Left ventricle myocardium inferior (tissue), 1 donor: Measurements from ENCODE around the gene ATG4B. TPM values are rescaled to one million over a fixed set of nuclear protein-coding genes. Genes with fewer than 3 reads are reported as not detected.
"Not testable (repeated sequence)": the region's sequence is repeated elsewhere in the genome, so short reads cannot be mapped to it uniquely, and the experiment has no call there.

Experiments
- DNase-seq: peaks from one replicate; pipeline ENCODE4 v3.0.0-alpha.2; 2020
- H3K27ac ChIP-seq: fragments of 200-600 bp; replicated peaks from 2 replicates; pipeline ENCODE4 v1.8.0; 2021
- H3K27me3 ChIP-seq: fragments of 200-600 bp; 2 replicates; pipeline ENCODE4 v1.8.0; 2021; ENCODE audit warnings: low read depth
- H3K36me3 ChIP-seq: fragments of 200-600 bp; 2 replicates; pipeline ENCODE4 v1.8.0; 2021
- H3K4me1 ChIP-seq: fragments of 200-600 bp; 2 replicates; pipeline ENCODE4 v1.8.0; 2021
- H3K4me3 ChIP-seq: fragments of 200-600 bp; 2 replicates; pipeline ENCODE4 v1.8.0; 2021; ENCODE audit warnings: mild to moderate bottlenecking, moderate library complexity
- H3K9me3 ChIP-seq: fragments of 200-600 bp; replicated peaks from 2 replicates; pipeline ENCODE4 v1.8.0; 2021
- intact Hi-C: fragments of 100-400 bp; cut with micrococcal nuclease; formaldehyde crosslinking; loops from one replicate; pipeline ENCODE4 v1.11.0; 2022
- long read RNA-seq: library from polyadenylated mRNA; unstranded; transcript quantifications from one replicate; pipeline ENCODE4 v2.0.0, GENCODE V29; 2021
- total RNA-seq: library from RNA; stranded (reverse); fragmentation: NEBNext Ultra II Directional; extraction: Animal tissue kit (Norgen Biotek cat#: 25700); gene quantifications from one replicate; pipeline ENCODE4 v1.2.1, GENCODE V29; 2021
- TF ChIP-seq, protein P1 (sequence below): fragments of 200-600 bp; IDR thresholded peaks from 2 replicates; pipeline ENCODE4 v1.8.0; 2021; ENCODE audit warnings: antibody characterized with exemption, mild to moderate bottlenecking, borderline replicate concordance
- donor health status: DM: no; HTN: yes; CAD: no; lungs with severe emphysema.

ATG4B gene
- 39.9 TPM for total RNA-seq
- long read RNA-seq, transcript ATG4B-205 (13 exons, 2,878 nt): major isoform, 44 of 87 reads
- long read RNA-seq, partial matches to known transcripts: 20 of 87 reads
- long read RNA-seq, other reads (novel, unspliced or antisense): 22 of 87 reads

DNA sequence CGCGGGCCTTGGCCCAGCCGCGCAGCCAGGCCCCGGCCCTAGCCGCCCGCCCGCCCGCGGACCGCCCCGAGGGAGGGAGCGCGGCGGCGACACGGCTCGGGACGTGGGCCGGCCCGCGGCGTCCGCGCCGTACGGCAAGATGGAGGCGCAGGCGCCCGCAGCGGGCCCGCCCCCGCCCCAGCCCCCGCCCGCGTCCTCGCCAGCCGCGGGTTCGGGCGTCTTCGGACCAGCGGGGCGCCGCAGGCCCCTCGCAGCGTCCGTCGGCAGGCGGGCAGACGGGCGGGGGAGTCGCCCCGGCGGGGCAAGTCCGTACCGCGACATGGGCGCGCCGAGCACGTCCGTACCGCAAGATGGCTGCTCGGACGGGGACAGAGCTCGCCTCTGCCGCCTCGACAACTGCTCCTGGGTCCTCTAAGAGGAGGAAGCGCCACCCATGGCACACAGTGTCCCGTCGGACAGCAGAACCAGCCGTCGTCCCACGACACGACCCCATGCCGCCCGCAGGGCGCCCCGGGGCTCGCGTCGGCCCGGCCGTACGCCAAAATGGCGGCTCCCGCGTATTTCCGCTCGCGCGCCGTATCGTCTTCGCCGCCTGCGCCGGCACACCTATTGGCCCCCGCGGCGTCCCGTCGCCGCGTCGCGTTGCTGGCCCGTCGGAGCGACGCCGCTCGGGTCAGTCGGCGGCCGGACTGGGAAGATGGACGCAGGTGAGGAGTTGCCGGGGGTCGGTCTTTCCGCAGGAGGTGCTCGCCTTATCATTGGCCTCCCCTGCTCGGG lies at the start of gene ATG4B, which contains the start of gene THAP4:
Gene ATG4B, plus strand, starts transcription at position 676 of the 777 bp plus-strand sequence. Its CDS starts 22 bp downstream, at position 698.
Gene THAP4, minus strand, starts transcription at position 141 of the 777 bp plus-strand sequence. CDS start 141 bp downstream, outside the sequence.
- Histone ChIP-seq H3K4me3 (peak within 1 kb of the TSS; percentile 88), H3K4me1 (peaks cover 75% of the 10 kb centered on the region), H3K27ac (peak within 1 kb of the TSS; percentile 98), H3K9me3 (peaks cover 5% of the 10 kb centered on the region), H3K36me3 (peaks cover 25% of the 10 kb centered on the region), H3K27me3 (no peaks in the 10 kb centered on the region)
- peak; percentile 87 for DNase-seq
- TF ChIP-seq, protein P1, sequence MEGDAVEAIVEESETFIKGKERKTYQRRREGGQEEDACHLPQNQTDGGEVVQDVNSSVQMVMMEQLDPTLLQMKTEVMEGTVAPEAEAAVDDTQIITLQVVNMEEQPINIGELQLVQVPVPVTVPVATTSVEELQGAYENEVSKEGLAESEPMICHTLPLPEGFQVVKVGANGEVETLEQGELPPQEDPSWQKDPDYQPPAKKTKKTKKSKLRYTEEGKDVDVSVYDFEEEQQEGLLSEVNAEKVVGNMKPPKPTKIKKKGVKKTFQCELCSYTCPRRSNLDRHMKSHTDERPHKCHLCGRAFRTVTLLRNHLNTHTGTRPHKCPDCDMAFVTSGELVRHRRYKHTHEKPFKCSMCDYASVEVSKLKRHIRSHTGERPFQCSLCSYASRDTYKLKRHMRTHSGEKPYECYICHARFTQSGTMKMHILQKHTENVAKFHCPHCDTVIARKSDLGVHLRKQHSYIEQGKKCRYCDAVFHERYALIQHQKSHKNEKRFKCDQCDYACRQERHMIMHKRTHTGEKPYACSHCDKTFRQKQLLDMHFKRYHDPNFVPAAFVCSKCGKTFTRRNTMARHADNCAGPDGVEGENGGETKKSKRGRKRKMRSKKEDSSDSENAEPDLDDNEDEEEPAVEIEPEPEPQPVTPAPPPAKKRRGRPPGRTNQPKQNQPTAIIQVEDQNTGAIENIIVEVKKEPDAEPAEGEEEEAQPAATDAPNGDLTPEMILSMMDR: no peak
- intact Hi-C loops: no loop called here

DNA sequence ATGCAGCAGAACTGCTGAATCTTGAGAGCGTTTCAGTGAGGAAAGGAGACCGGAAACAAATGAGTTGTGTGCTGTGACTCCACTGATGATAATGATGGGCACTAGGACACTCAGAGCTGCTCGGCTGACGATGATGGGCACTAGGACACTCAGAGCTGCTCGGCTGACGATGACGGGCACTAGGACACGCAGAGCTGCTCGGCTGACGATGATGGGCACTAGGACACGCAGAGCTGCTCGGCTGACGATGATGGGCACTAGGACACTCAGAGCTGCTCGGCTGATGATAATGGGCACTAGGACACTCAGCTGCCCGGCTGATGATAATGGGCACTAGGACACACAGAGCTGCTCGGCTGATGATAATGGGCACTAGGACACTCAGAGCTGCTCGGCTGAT lies 47.6 kb upstream of the ATG4B start:
- Histone ChIP-seq H3K36me3 (peaks cover 67% of the 10 kb centered on the region), H3K9me3 (peaks cover 39% of the 10 kb centered on the region), H3K27ac (peak overlapping the region; percentile 55)
- intact Hi-C loops, DNase-seq, H3K4me1 ChIP-seq, H3K4me3 ChIP-seq, H3K27me3 ChIP-seq: not testable (repeated sequence)

DNA sequence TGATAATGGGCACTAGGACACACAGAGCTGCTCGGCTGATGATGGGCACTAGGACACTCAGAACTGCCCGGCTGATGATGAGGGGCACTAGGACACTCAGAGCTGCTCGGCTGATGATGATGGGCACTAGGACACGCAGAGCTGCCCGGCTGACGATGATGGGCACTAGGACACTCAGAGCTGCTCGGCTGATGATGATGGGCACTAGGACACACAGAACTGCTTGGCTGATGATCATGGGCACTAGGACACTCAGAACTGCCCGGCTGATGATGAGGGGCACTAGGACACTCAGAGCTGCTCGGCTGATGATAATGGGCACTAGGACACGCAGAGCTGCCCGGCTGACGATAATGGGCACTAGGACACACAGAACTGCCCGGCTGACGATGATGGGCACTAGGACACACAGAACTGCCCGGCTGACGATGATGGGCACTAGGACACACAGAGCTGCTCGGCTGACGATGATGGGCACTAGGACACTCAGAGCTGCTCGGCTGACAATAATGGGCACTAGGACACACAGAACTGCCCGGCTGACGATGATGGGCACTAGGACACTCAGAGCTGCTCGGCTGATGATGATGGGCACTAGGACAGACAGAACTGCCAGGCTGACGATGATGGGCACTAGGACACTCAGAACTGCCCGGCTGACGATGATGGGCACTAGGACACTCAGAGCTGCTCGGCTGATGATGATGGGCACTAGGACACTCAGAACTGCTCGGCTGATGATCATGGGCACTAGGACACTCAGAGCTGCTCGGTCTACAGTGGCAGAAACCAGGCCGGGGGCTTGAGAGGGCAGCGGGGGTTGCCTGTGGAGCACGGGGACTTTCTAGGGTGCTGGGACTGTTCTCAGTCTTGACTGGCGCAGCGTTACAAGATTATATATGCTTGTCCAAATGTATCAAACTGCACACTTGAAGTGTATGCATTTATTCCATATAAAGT lies 46.7 kb upstream of the ATG4B start:
- H3K9me3 ChIP-seq: peaks cover 32% of the 10 kb centered on the region
- H3K4me1 ChIP-seq, H3K27ac ChIP-seq, DNase-seq, intact Hi-C loops, H3K4me3 ChIP-seq, H3K27me3 ChIP-seq: not testable (repeated sequence)
- peaks cover 67% of the 10 kb centered on the region for H3K36me3 ChIP-seq

DNA sequence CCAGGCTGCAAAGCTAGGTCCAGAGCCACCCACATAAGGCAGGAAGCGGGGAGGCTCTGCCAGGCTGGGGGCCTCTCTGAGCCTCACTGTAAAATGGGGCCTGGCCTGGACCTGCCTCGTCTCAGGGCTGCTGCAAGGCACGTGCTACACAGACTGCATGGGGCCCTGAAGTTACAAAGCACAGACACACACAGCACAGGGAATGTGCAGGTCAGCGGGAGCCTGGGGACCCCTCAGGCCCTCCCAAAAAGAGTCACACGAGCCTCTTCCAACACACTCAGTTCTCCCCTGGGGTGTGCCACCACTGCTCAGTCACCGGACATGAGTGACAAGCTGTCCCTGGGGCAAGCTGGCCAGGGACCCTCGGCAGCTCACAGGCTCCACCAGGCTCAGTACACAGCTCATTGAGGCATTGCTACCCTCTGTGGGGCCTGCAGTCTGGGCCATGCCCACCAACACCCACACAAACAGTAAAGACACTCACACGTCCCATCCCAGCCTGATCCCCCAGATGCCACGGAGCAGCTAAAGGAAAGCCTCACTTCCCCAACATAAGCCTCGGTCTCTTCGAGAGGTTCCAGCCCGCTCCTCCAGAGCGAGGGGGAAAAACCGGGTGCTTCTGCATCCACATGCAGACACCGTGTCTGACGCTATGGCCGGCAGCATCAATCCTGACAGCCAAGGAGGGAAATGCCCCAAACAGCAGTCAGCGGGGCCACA lies 45.2 kb upstream of the ATG4B start:
- Histone ChIP-seq H3K36me3 (peaks cover 63% of the 10 kb centered on the region), H3K27ac (no peak overlapping the region), H3K9me3 (peaks cover 17% of the 10 kb centered on the region), H3K4me3 (no peak overlapping the region), H3K4me1 (no peaks in the 10 kb centered on the region), H3K27me3 (no peaks in the 10 kb centered on the region)
- TF ChIP-seq, protein P1: no peak
- intact Hi-C loops: no loop called here
- no peak for DNase-seq

DNA sequence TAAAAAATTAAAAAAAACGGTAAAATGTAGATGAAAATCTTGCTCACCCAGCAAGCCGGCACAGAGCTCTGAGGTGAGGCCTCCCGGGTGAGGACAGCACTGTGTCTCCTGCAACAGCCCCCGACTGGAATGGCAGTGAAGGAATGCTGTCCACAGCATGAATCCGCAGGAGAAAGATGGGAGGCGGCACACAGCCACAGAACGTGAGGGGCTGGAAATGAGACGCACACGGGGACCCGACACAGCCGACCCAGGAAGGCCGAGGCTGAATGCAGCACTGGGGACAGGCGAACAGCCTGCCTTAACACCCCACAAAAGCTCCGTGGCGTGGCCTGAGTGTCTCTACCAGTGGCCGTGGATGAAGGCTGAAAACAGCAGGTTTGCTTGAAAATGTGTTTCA lies 44.2 kb upstream of the ATG4B start:
- Histone ChIP-seq H3K36me3 (peaks cover 60% of the 10 kb centered on the region), H3K4me1 (no peaks in the 10 kb centered on the region), H3K27ac (no peak overlapping the region), H3K27me3 (no peaks in the 10 kb centered on the region), H3K4me3 (no peak overlapping the region), H3K9me3 (peaks cover 7% of the 10 kb centered on the region)
- no peak for DNase-seq
- TF ChIP-seq, protein P1: no peak
- intact Hi-C loops: no loop called here

DNA sequence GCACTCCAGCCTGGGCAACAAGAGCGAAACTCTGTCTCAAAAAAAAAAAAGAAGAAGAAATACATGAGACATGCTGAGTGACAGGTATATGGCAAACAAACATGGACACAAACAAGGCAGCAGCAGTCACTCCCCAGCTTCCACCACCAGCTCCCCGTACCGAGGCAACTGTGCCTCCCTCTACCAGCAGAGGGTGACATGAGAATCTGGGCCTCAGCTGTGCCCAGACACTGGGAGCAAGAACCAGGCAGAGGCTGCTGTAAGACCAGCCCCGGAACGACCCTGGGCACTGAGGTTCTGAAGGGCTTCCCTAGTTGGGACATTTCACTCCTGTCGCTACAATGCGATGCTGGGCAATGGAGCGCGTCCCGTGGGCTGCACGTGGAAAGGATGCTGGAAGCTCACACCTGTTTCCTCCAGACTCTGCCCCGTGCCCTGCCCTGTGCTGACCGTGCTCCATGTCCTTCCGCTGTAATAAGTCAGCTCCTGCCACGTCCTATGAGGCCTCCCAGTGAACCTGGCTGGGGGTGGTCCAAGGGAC lies 41.8 kb upstream of the ATG4B start:
- DNase-seq: no peak
- intact Hi-C loops: no loop called here
- H3K36me3 ChIP-seq: peaks cover 63% of the 10 kb centered on the region

More for the DNA sequence above, 41.8 kb upstream of the ATG4B start:
- H3K4me3 ChIP-seq: no peak overlapping the region
- H3K27me3 ChIP-seq: no peaks in the 10 kb centered on the region
- no peaks in the 10 kb centered on the region for H3K9me3 ChIP-seq
- no peaks in the 10 kb centered on the region for H3K4me1 ChIP-seq
- TF ChIP-seq, protein P1: no peak
- no peak overlapping the region for H3K27ac ChIP-seq
